ENCODE data around the gene SCART1. TPM values are rescaled to one million over a fixed set of nuclear protein-coding genes. Genes with fewer than 3 reads are reported as not detected.
"Not testable (repeated sequence)": the region's sequence is repeated elsewhere in the genome, so short reads cannot be mapped to it uniquely, and the experiment has no call there.

Gene SCART1
- total and polyA plus RNA-seq, 12 donors: 0.15 to 1.5 (median 0.58) TPM

- intact Hi-C loops (cut with DNase I): loop anchor here in 1 of 10 donors (5.0 kb wide), 1 partner anchor 169 kb away; no protein-coding TSS in a partner anchor
- H3K9me3 ChIP-seq: peaks cover 0 to 4% (median 0%) of the 10 kb centered on the region in 11 donors
- DNase-seq (no peak), ATAC-seq (no peak)
- TF ChIP-seq CTCF (IDR thresholded peaks at IDR 0.05): peak in 1 of 9 donors; percentile 37
- no peak overlapping the region for H3K27ac ChIP-seq
- H3K4me3 ChIP-seq: no peak overlapping the region
- 71 to 77% methylated on average over 11 of the region's 11 CpGs for WGBS, 2 donors
- no peaks in the 10 kb centered on the region for H3K4me1 ChIP-seq
- H3K27me3 ChIP-seq: no peaks in the 10 kb centered on the region
- H3K36me3 ChIP-seq: no peaks in the 10 kb centered on the region
Measured at GRCh38 chr10:133438711-133439273, 15.0 kb upstream of the SCART1 start.

- intact Hi-C loops (cut with DNase I): loop anchor here in 1 of 10 donors (5.0 kb wide), 1 partner anchor 168 kb away; no protein-coding TSS in a partner anchor
- 84 to 87% methylated on average over 25 of the region's 25 CpGs for WGBS, 2 donors
- Histone ChIP-seq H3K9me3 (peaks cover 0 to 4% (median 0%) of the 10 kb centered on the region in 11 donors), H3K4me1 (no peaks in the 10 kb centered on the region), H3K4me3 (no peak overlapping the region), H3K27ac (no peak overlapping the region), H3K36me3 (no peaks in the 10 kb centered on the region), H3K27me3 (peaks cover 0 to 5% (median 0%) of the 10 kb centered on the region in 7 donors)
- DNase-seq: no peak
- ATAC-seq: peak in 1 of 8 donors; percentile 24
- TF ChIP-seq CTCF (IDR thresholded peaks at IDR 0.05): no peak
Measured at GRCh38 chr10:133439517-133440461, 14.0 kb upstream of the SCART1 start.

DNA sequence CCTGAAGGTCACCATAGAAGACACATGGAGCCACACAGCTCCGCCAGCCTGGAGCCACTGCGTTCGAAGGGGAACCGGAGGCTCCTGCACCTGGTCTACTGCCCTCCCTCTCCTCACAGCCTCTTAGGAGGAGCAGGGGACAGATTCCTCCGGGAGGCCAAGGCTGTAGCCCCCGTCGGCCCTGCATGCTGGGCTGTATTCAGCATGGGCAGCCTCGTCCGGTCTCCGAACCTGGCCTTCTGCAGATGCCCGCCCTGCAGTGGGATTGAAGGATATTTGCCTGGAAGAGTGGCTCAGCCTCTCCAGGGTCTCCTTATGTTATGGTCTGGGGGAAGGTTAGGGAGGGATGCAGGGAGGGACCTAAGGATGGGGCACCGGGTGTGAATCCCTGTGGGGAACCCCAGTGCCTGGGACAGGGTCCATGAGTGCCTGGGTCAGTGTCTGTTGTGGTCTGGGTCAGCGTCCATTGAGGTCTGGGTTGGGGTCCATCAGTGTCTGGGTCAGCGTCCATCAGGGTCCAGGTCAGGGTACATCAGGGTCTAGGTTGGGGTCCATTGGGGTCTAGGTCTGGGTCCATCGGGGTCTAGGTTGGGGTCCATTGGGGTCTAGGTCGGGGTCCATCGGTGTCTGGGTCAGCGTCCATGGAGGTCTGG, 13.0 kb upstream of the SCART1 start:
- Histone ChIP-seq H3K4me3 (no peak overlapping the region), H3K9me3 (peaks cover 0 to 5% (median 0%) of the 10 kb centered on the region in 11 donors), H3K36me3 (no peaks in the 10 kb centered on the region), H3K27me3 (peaks cover 0 to 13% (median 0%) of the 10 kb centered on the region in 7 donors), H3K4me1 (no peaks in the 10 kb centered on the region), H3K27ac (no peak overlapping the region)
- DNase-seq (no peak), ATAC-seq (no peak)
- TF ChIP-seq CTCF (IDR thresholded peaks at IDR 0.05): no peak
- 95 to 96% methylated on average over 18 of the region's 18 CpGs for WGBS, 2 donors
- intact Hi-C loops (cut with DNase I): no loop called here

GRCh38 chr10:133441356-133441755, 12.4 kb upstream of the SCART1 start:
- H3K4me1 ChIP-seq; H3K4me3 ChIP-seq; intact Hi-C loops (cut with DNase I); DNase-seq; ATAC-seq; H3K27ac ChIP-seq; H3K36me3 ChIP-seq: not testable (repeated sequence)
- Histone ChIP-seq H3K27me3 (peaks cover 0 to 14% (median 0%) of the 10 kb centered on the region in 7 donors), H3K9me3 (peaks cover 0 to 11% (median 6%) of the 10 kb centered on the region in 11 donors)
- 85 to 90% methylated on average over 7 to 12 of the region's 21 CpGs for WGBS, 2 donors
